GM21619 (cell line): ENCODE results near the gene MFN2.

Experiments
- ATAC-seq: cut with Tn5 transposase; IDR thresholded peaks from one replicate; pipeline ENCODE4 v1.9.1; 2021; ENCODE audit not compliant: unreplicated experiment

MFN2 gene

GRCh38 chr1:11960276-11960675, 20.0 kb upstream of the MFN2 start:
- no peak for ATAC-seq

GRCh38 chr1:11960715-11961114, 19.5 kb upstream of the MFN2 start:
- no peak for ATAC-seq

GRCh38 chr1:11961230-11961629, 19.0 kb upstream of the MFN2 start:
- ATAC-seq, result no peak

GRCh38 chr1:11963622-11964021, 16.6 kb upstream of the MFN2 start:
- ATAC-seq, result no peak

GRCh38 chr1:11964656-11965055, 15.6 kb upstream of the MFN2 start:
- ATAC-seq, result no peak

- no peak for ATAC-seq
Observed at GRCh38 chr1:11967028-11967547, 13.2 kb upstream of the MFN2 start.

- ATAC-seq, result no peak
Observed at GRCh38 chr1:11970441-11971185, 9.6 kb upstream of the MFN2 start.

- ATAC-seq, result no peak
Observed at GRCh38 chr1:11977625-11978024, 2.6 kb upstream of the MFN2 start.

- ATAC-seq, result no peak
Observed at GRCh38 chr1:11978301-11978700, 1.9 kb upstream of the MFN2 start.

GRCh38 chr1:11979028-11979850, 1.0 kb upstream of the MFN2 start:
- ATAC-seq, result no peak

GRCh38 chr1:11980676-11980972, 380 bp downstream of the MFN2 start:
- ATAC-seq, result no peak

GRCh38 chr1:11981378-11982009, 1.2 kb downstream of the MFN2 start:
- ATAC-seq, result no peak

- ATAC-seq, result no peak
Observed at GRCh38 chr1:11982010-11982392, 1.8 kb downstream of the MFN2 start.

- no peak for ATAC-seq
Observed at GRCh38 chr1:11984121-11984520, 3.9 kb downstream of the MFN2 start.

- ATAC-seq, result no peak
Observed at GRCh38 chr1:11984576-11984975, 4.3 kb downstream of the MFN2 start.

- no peak for ATAC-seq
Observed at GRCh38 chr1:11985171-11985570, 4.9 kb downstream of the MFN2 start.

- no peak for ATAC-seq
Observed at GRCh38 chr1:11985851-11986250, 5.6 kb downstream of the MFN2 start.

- ATAC-seq, result no peak
Observed at GRCh38 chr1:11989669-11990068, 9.4 kb downstream of the MFN2 start.

- no peak for ATAC-seq
Observed at GRCh38 chr1:11990303-11991032, 10.2 kb downstream of the MFN2 start.

GRCh38 chr1:11991969-11992676, 11.9 kb downstream of the MFN2 start:
- no peak for ATAC-seq
